GM12875 (cell line): Measurements from ENCODE around the gene THSD7A.

ENCODE experiments used
- H3K4me3 ChIP-seq: one replicate; pipeline ENCODE4 v1.5.1; 2011; ENCODE audit warnings: low read depth, low read length, control low read depth
- CTCF ChIP-seq: IDR thresholded peaks from 2 replicates; pipeline ENCODE4 v1.5.1; 2011; ENCODE audit warnings: low read depth, mild to moderate bottlenecking, control low read depth, inconsistent platforms, low read length, moderate library complexity, borderline replicate concordance; ENCODE audit not compliant: insufficient read depth

THSD7A gene

GRCh38 chr7:11710377-11710776, 121.6 kb downstream of the THSD7A start:
- no peak overlapping the region for H3K4me3 ChIP-seq
- no peak for TF ChIP-seq CTCF

DNA sequence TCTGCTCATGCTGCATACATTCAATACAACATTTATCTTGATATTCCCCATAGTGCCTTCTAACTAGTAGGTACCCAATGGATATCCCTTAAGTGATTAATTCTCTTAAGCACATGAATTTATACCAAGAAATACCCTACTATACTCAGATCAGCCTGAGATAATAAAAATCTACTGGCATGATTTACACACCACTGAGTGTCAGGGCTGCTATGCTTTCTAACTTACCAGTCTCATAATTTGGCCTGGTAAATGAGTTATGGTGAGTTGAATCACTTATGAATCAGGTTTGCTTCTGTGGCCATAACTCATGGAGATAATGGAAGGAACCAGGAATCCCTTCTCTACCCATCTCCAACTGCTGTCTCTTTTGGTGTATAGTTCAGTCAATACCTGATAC, 122.8 kb downstream of the THSD7A start:
- TF ChIP-seq CTCF: no peak
- no peak overlapping the region for H3K4me3 ChIP-seq

DNA sequence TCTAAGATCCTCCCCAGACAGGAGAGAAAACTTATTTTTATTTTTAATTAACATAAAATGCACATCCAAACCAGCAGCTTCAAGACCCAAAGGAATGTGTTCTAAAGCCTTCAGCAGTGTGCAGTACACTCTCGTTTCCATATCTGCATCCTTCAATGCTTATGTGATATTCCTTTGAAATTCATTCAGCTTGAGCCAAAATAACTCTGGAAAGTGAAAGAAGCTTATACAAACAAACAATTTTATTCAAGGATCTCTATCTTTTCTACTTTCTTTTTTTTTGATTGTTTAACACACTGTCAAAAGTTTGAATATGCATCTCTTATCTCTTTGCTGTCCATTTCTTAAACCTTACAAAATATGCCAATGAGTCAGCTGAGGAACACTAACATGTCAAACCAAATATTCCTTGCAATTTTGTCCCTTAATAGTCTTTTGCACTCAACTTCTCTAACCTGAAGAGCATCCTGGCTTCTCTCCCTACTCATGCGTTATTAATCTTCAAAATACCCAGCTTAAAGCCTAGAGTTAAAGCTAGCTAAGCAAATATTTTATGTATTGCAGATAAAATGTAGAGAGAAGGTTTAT, 124.3 kb downstream of the THSD7A start:
- TF ChIP-seq CTCF: no peak
- H3K4me3 ChIP-seq: no peak overlapping the region

- H3K4me3 ChIP-seq: no peak overlapping the region
- TF ChIP-seq CTCF: no peak
Measured at GRCh38 chr7:11706666-11707605, 125.1 kb downstream of the THSD7A start.

- no peak overlapping the region for H3K4me3 ChIP-seq
- TF ChIP-seq CTCF: no peak
Measured at GRCh38 chr7:11703829-11704228, 128.2 kb downstream of the THSD7A start.

DNA sequence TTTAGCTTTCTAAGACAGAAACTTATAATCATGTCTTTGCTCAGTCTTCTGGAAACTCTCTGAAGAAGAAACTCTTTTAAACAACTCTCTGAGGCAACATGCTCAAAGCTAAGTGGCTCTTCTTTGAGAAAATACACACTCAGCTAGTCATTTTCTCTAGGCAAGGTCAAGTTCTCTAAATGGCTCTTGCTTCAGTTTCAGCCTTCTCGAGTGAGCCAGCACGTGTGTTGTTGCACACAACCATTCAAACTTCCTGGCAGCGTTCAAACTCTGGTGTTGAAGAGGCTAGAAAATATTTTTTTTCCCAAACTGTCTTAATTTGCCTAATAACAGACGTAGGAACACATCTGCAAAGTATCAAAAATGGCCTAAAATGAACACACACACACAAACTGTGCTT, 129.1 kb downstream of the THSD7A start:
- TF ChIP-seq CTCF: no peak

GRCh38 chr7:11701829-11702560, 130.0 kb downstream of the THSD7A start:
- no peak for TF ChIP-seq CTCF

More for the DNA sequence above, 129.1 kb downstream of the THSD7A start:
- no peak overlapping the region for H3K4me3 ChIP-seq

More at GRCh38 chr7:11701829-11702560, 130.0 kb downstream of the THSD7A start:
- no peak overlapping the region for H3K4me3 ChIP-seq
